B cell (primary cell): ENCODE data around the gene HOMER2. TPM values are rescaled to one million over a fixed set of nuclear protein-coding genes. Genes with fewer than 3 reads are reported as not detected.

ENCODE experiments used
- ATAC-seq: fragments of 200-7000 bp; cut with Tn5 transposase; one replicate; pipeline ENCODE4 v1.10.0; 2021; ENCODE audit warnings: low read depth, mild to moderate bottlenecking, moderate number of reproducible peaks, moderate library complexity
- CTCF ChIA-PET: fragments of 350-600 bp; sonication (Branson Sonifier 250); formaldehyde crosslinking; loops from one replicate; lab custom pipeline; 2021; ENCODE audit warnings: antibody characterized with exemption, inconsistent platforms; lab: Charles Lee
- POLR2A ChIA-PET: fragments of 350-600 bp; sonication (Branson Sonifier 250); formaldehyde crosslinking; loops from one replicate; lab custom pipeline; 2021; ENCODE audit warnings: antibody characterized with exemption; lab: Charles Lee
- DNase-seq: peaks from one replicate; pipeline ENCODE4 v3.0.0; 2013
- H2AFZ ChIP-seq: 2 replicates; pipeline ENCODE4 v1.6.1; 2012; ENCODE audit warnings: mild to moderate bottlenecking, low read depth, low read length; ENCODE audit not compliant: insufficient read depth, poor library complexity, severe bottlenecking
- H3K27ac ChIP-seq, 2 donors: 1 replicate in 1 of 2; 2 replicates in 1 of 2; pipeline ENCODE4 v1.5.1; 2012 to 2013; ENCODE audit warnings: low read length in 2 of 2, mild to moderate bottlenecking in 2 of 2, moderate library complexity in 1 of 2
- H3K27me3 ChIP-seq, 4 experiments: fragments of 200-600 bp in 1 of 4; sonication (generic) in 1 of 4; replicated peaks in 1 of 4; 1 replicate in 2 of 4; 2 replicates in 2 of 4; pipeline versions ENCODE4 v1.6.1 to v1.7.0; 2013 to 2016; ENCODE audit warnings: low read length in 3 of 4, mild to moderate bottlenecking in 2 of 4, mixed read lengths in 1 of 4, moderate library complexity in 1 of 4; ENCODE audit not compliant: insufficient read depth in 4 of 4, control insufficient read depth in 3 of 4; ENCODE audit errors: control extremely low read depth in 1 of 4
- H3K36me3 ChIP-seq, 2 experiments: replicated peaks in 1 of 2; 1 replicate in 1 of 2; 2 replicates in 1 of 2; pipeline versions ENCODE4 v1.6.1 to v1.7.1; 2013; ENCODE audit warnings: low read length in 1 of 2; ENCODE audit not compliant: insufficient read depth in 2 of 2, control insufficient read depth in 1 of 2; ENCODE audit errors: control extremely low read depth in 1 of 2, extremely low read depth in 1 of 2
- H3K4me1 ChIP-seq, 2 donors: fragments of 200-600 bp in 1 of 2; sonication (generic) in 1 of 2; 1 replicate in 1 of 2; 2 replicates in 1 of 2; pipeline versions ENCODE4 v1.5.1 to v1.6.1; 2013 to 2017; ENCODE audit warnings: low read length in 2 of 2; ENCODE audit not compliant: control insufficient read depth in 2 of 2, insufficient read depth in 2 of 2
- H3K4me2 ChIP-seq: replicated peaks from 2 replicates; pipeline ENCODE3; 2012; ENCODE audit warnings: mild to moderate bottlenecking, low read depth, low read length; ENCODE audit not compliant: poor library complexity, severe bottlenecking
- H3K4me3 ChIP-seq, 5 experiments: fragments of 200-600 bp in 1 of 5; sonication (generic) in 1 of 5; 1 replicate in 3 of 5; 2 replicates in 2 of 5; pipeline versions ENCODE4 v1.5.1 to v1.7.0; 2011 to 2016; ENCODE audit warnings: low read length in 4 of 5, mild to moderate bottlenecking in 4 of 5, low read depth in 2 of 5, control low read depth in 1 of 5, moderate library complexity in 1 of 5; ENCODE audit not compliant: insufficient read depth in 1 of 5; ENCODE audit errors: control extremely low read depth in 1 of 5, extremely low read depth in 1 of 5
- H3K79me2 ChIP-seq: fragments of 200-600 bp; sonication (generic); one replicate; pipeline ENCODE4 v1.6.0; 2016; ENCODE audit warnings: low read length; ENCODE audit not compliant: control insufficient read depth, insufficient read depth
- H3K9ac ChIP-seq: fragments of 200-600 bp; sonication (generic); 2 replicates; pipeline ENCODE4 v1.6.1; 2017; ENCODE audit warnings: mild to moderate bottlenecking, low read length, moderate library complexity
- H3K9me3 ChIP-seq, 3 donors: one replicate each; pipeline versions ENCODE4 v1.6.1 to v1.7.1; 2013; ENCODE audit warnings: low read length in 2 of 3; ENCODE audit not compliant: control insufficient read depth in 2 of 3, insufficient read depth in 1 of 3; ENCODE audit errors: control extremely low read depth in 1 of 3
- H4K20me1 ChIP-seq: 2 replicates; pipeline ENCODE4 v1.6.0; 2012; ENCODE audit warnings: mild to moderate bottlenecking, low read length; ENCODE audit not compliant: insufficient read depth, control insufficient read depth, poor library complexity, severe bottlenecking
- H3K27ac Mint-ChIP-seq: one replicate; pipeline ENCODE4 v1.8.0; 2021; ENCODE audit warnings: mixed read lengths
- H3K27me3 Mint-ChIP-seq: one replicate; pipeline ENCODE4 v1.8.0; 2021; ENCODE audit warnings: mixed read lengths
- H3K4me1 Mint-ChIP-seq: one replicate; pipeline ENCODE4 v1.8.0; 2021; ENCODE audit warnings: mixed read lengths
- H3K4me3 Mint-ChIP-seq: one replicate; pipeline ENCODE4 v1.8.0; 2021; ENCODE audit warnings: mixed read lengths
- H3K9me3 Mint-ChIP-seq: one replicate; pipeline ENCODE4 v1.8.0; 2022; ENCODE audit warnings: mixed read lengths; ENCODE audit not compliant: insufficient read depth
- EZH2 ChIP-seq: IDR thresholded peaks from 2 replicates; pipeline ENCODE4 v1.6.1; 2012; ENCODE audit warnings: borderline replicate concordance, low read depth, mild to moderate bottlenecking, moderate library complexity, low read length; ENCODE audit not compliant: insufficient read depth, poor library complexity, severe bottlenecking
- WGBS: methylation state at CpG from one replicate; pipeline ENCODE4 v1.1.5; 2013; ENCODE audit warnings: missing lambda C conversion rate; ENCODE audit not compliant: insufficient coverage; 5-methylcytosine and 5-hydroxymethylcytosine counted together
- intact Hi-C: fragments of 100-400 bp; cut with micrococcal nuclease; formaldehyde crosslinking; loops from one replicate; pipeline ENCODE4 v1.10.0; 2022
- polyA plus RNA-seq: library from polyadenylated mRNA; depleted of rRNA; stranded (reverse); fragments of >200 nt; gene quantifications from 2 replicates; pipeline ENCODE4 v1.2.3, GENCODE V29; 2012
- total RNA-seq, 2 donors: library from RNA; stranded (reverse); fragments of 120-200 nt in 1 of 2; gene quantifications; 1 replicate in 1 of 2; 2 replicates in 1 of 2; pipeline versions ENCODE4 v1.2.3 to v1.2.4, GENCODE V29; 2013 to 2022
- TF ChIP-seq, protein P1 (sequence below): fragments of 200-600 bp; IDR thresholded peaks from one replicate; pipeline ENCODE4 v1.8.0; 2022; ENCODE audit warnings: antibody characterized with exemption, mild to moderate bottlenecking

The HOMER2 gene
- total and polyA plus RNA-seq, 2 donors (not counting 1 experiment from before 2014, with no cell fraction given) = 5.7 to 19.5 TPM

DNA sequence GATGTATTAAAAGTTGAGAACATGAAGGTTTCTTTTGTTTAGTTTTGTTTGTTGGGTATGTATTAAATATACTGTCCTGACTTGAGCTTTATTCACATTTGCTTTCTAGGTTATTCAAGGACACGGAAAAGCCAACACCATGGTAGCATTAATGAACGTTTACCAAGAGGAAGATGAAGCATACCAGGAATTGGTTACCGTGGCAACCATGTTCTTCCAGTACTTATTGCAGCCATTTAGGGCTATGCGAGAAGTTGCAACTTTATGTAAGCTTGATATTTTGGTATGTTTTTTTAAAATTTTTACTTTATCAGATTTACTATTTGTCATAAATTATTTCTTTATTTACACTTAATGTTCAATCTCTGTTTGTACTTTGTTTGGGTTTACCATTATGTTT is 139.5 kb downstream of the HOMER2 start:
- peaks cover 14 to 21% of the 10 kb centered on the region in 2 donors for H3K4me1 ChIP-seq
- POLR2A ChIA-PET = no interaction called here
- Mint-ChIP-seq H3K4me1 (peaks cover 37% of the 10 kb centered on the region), H3K4me3 (no peak overlapping the region), H3K27me3 (no peaks in the 10 kb centered on the region), H3K9me3 (no peaks in the 10 kb centered on the region), H3K27ac (no peak overlapping the region)
- H3K36me3 ChIP-seq = peaks cover 5 to 44% of the 10 kb centered on the region in 2 experiments
- H3K27me3 ChIP-seq = no peaks in the 10 kb centered on the region
- ATAC-seq (no peak), DNase-seq (no peak)
- no peak overlapping the region for H3K4me2 ChIP-seq
- no peak overlapping the region for H2AFZ ChIP-seq
- TF ChIP-seq, protein P1, sequence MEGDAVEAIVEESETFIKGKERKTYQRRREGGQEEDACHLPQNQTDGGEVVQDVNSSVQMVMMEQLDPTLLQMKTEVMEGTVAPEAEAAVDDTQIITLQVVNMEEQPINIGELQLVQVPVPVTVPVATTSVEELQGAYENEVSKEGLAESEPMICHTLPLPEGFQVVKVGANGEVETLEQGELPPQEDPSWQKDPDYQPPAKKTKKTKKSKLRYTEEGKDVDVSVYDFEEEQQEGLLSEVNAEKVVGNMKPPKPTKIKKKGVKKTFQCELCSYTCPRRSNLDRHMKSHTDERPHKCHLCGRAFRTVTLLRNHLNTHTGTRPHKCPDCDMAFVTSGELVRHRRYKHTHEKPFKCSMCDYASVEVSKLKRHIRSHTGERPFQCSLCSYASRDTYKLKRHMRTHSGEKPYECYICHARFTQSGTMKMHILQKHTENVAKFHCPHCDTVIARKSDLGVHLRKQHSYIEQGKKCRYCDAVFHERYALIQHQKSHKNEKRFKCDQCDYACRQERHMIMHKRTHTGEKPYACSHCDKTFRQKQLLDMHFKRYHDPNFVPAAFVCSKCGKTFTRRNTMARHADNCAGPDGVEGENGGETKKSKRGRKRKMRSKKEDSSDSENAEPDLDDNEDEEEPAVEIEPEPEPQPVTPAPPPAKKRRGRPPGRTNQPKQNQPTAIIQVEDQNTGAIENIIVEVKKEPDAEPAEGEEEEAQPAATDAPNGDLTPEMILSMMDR = no peak
- TF ChIP-seq EZH2 = no peak
- H4K20me1 ChIP-seq = peaks cover 23% of the 10 kb centered on the region
- no peak overlapping the region for H3K9ac ChIP-seq
- 89% methylated on average over 3 of the region's 4 CpGs for WGBS
- CTCF ChIA-PET = interaction anchor here (0.6 to 1.4 kb wide), 2 partner anchors 10 to 32 kb away, joined by 3 to 6 read pairs; no protein-coding TSS in a partner anchor
- no peaks in the 10 kb centered on the region for H3K9me3 ChIP-seq
- peaks cover 68% of the 10 kb centered on the region for H3K79me2 ChIP-seq
- H3K4me3 ChIP-seq = no peak overlapping the region
- intact Hi-C loops = no loop called here
- peak overlapping the region in 1 of 2 donors; percentile 99 for H3K27ac ChIP-seq

DNA sequence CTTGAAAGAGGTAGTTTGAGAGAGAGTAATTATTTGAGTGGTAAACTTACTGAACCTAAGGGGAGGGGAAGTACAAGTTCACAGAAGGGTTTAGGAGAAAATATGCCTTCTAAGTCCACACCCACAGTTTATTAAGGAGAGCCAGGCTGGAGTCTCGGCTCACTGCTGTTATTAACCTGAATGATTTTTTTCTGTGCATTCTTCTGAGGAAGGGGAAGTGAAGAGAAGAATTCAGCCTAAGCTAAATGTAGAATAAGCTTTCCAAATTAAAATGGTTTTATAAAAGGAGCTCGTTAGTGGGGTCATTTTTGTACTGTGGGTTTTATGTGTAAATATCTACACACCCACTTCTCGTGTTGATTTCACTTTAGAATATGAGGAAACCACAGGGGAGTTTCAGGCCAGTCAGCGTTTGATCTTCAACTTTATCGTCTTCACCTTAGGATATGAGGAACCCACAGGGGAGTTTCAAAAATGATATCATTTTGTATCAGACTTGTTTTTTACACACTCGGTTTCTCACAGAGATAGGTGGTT is 141.6 kb downstream of the HOMER2 start:
- peak overlapping the region; percentile 98 for H3K9ac ChIP-seq
- no peaks in the 10 kb centered on the region for H3K9me3 Mint-ChIP-seq
- ATAC-seq (no peak), DNase-seq (peak; percentile 69)
- peak overlapping the region; percentile 75 for H3K4me2 ChIP-seq
- peak overlapping the region; percentile 86 for H3K4me3 Mint-ChIP-seq
- H3K27me3 Mint-ChIP-seq = no peaks in the 10 kb centered on the region
- peaks cover 7% of the 10 kb centered on the region for H4K20me1 ChIP-seq
- intact Hi-C loops = loop anchor here (1.0 to 2.0 kb wide), 2 partner anchors 33 to 102 kb away; partner anchors contain the start of gene AP3B2
- H2AFZ ChIP-seq = no peak overlapping the region
- peaks cover 53% of the 10 kb centered on the region for H3K79me2 ChIP-seq
- H3K9me3 ChIP-seq = no peaks in the 10 kb centered on the region
- TF ChIP-seq, protein P1 = no peak
- TF ChIP-seq EZH2 = no peak
- ChIA-PET POLR2A (interaction anchor here (1.3 to 2.4 kb wide), 3 partner anchors 61 to 271 kb away, joined by 4 to 7 read pairs (median 4); partner anchors contain the start of genes RAMAC and RPS17), CTCF (interaction anchor here (0.6 to 1.7 kb wide), 7 partner anchors 22 to 251 kb away, joined by 3 to 7 read pairs (median 4); no protein-coding TSS in a partner anchor)
- H3K4me1 Mint-ChIP-seq = peaks cover 45% of the 10 kb centered on the region
- H3K36me3 ChIP-seq = peaks cover 4 to 25% of the 10 kb centered on the region in 2 experiments
- peak overlapping the region; percentile 82 to 96 (median 86) for H3K4me3 ChIP-seq
- H3K27me3 ChIP-seq = no peaks in the 10 kb centered on the region
- peaks cover 22 to 29% of the 10 kb centered on the region in 2 donors for H3K4me1 ChIP-seq
- H3K27ac ChIP-seq = peak overlapping the region; percentile 91 to 99
- peak overlapping the region; percentile 89 for H3K27ac Mint-ChIP-seq
- no CpG with 5 or more reads among the region's 6 CpGs for WGBS
